ENCODE results near the gene CXCL10.

- TF ChIP-seq POLR2A (IDR thresholded peaks at IDR 0.05; ENCODE audit: low read depth, low read length) (no peak), POLR2AphosphoS5 (IDR thresholded peaks at IDR 0.05; ENCODE audit: low read depth, low read length) (no peak), TAF1 (IDR thresholded peaks at IDR 0.05; ENCODE audit: low read depth, low read length) (no peak), SPI1 (IDR thresholded peaks at IDR 0.05; ENCODE audit: low read depth, low read length) (no peak), PAX5 (IDR thresholded peaks at IDR 0.05; ENCODE audit: insufficient read depth, low read length, severe bottlenecking) (no peak), POU2F2 (IDR thresholded peaks at IDR 0.05; ENCODE audit: low read depth, low read length) (no peak)
These were observed 12.6 kb upstream of the CXCL10 start, which contains the start of gene CXCL11 for GRCh38 chr4:76035799-76036380.
